Measurements from ENCODE around the gene APAF1. TPM values are rescaled to one million over a fixed set of nuclear protein-coding genes. Genes with fewer than 3 reads are reported as not detected.

The APAF1 gene
- total and polyA plus RNA-seq, 2 donors (not counting 1 experiment from before 2014, with no cell fraction given): 9.1 to 36.9 TPM

DNA sequence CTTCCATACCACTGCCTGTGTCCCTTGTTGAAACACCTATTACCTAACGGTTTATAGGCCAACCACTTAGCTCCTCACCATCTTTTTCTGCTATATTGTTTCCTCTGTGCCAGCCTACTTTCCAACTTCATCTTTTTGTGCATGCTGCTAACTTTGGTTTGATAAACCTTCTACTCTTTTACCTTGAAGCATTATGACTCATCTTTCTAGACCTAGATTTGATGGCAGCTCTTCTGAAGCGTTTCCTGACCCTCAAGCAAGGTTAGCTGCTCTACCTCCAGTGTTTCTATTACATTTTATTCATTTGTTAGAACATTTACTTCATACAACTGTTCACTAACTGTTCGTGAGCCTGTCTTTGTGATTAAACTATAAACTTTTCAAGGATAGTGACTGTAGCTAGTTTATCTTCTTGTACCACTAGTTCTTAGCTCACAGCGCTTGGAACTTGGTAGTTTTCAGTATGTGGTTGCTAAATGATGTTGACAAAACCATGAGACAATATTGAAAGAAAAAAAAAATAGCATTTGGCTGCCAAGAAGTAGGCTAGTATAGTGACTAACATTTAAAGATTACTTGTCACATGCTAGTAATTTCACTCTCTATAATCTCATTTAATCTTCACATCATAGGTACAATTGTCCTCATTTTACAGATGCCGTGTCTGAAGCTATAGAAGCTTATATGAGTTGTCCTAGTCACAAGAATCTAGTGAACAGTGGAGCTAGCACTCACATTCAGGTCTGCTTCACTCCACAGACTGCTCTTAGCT lies 79.5 kb downstream of the APAF1 start:
- peaks cover 0 to 7% of the 10 kb centered on the region in 2 donors for H3K4me1 ChIP-seq (ENCODE audit: control insufficient read depth in 2 of 2, insufficient read depth in 2 of 2, low read length in 2 of 2)
- peaks cover 17 to 51% of the 10 kb centered on the region in 2 experiments for H3K36me3 ChIP-seq (replicated peaks in 1 of 2; ENCODE audit: control extremely low read depth in 1 of 2, control insufficient read depth in 1 of 2, extremely low read depth in 1 of 2, insufficient read depth in 2 of 2, low read length in 1 of 2)
- ATAC-seq (ENCODE audit: low read depth) (no peak), DNase-seq (no peak)
- no peaks in the 10 kb centered on the region for H3K27me3 ChIP-seq (replicated peaks in 1 of 4; ENCODE audit: control extremely low read depth in 1 of 4, control insufficient read depth in 3 of 4, insufficient read depth in 4 of 4, low read length in 3 of 4)
- H3K4me2 ChIP-seq (replicated peaks; ENCODE audit: low read depth, low read length, poor library complexity, severe bottlenecking): no peak overlapping the region
- H3K27ac Mint-ChIP-seq: no peak overlapping the region
- no peaks in the 10 kb centered on the region for H3K27me3 Mint-ChIP-seq
- WGBS (ENCODE audit: insufficient coverage): 100% methylated on average over 1 of the region's 5 CpGs
- H3K9me3 Mint-ChIP-seq (ENCODE audit: insufficient read depth): no peaks in the 10 kb centered on the region
- H3K4me3 ChIP-seq (ENCODE audit: control extremely low read depth in 1 of 5, extremely low read depth in 1 of 5, insufficient read depth in 1 of 5, low read depth in 2 of 5, low read length in 4 of 5): no peak overlapping the region
- no peak overlapping the region for H3K27ac ChIP-seq (ENCODE audit: low read length in 2 of 2)
- H2AFZ ChIP-seq (ENCODE audit: insufficient read depth, low read depth, low read length, poor library complexity, severe bottlenecking): no peak overlapping the region
- TF ChIP-seq EZH2 (IDR thresholded peaks at IDR 0.05; ENCODE audit: borderline replicate concordance, insufficient read depth, low read depth, low read length, poor library complexity, severe bottlenecking): no peak
- TF ChIP-seq, protein P1, sequence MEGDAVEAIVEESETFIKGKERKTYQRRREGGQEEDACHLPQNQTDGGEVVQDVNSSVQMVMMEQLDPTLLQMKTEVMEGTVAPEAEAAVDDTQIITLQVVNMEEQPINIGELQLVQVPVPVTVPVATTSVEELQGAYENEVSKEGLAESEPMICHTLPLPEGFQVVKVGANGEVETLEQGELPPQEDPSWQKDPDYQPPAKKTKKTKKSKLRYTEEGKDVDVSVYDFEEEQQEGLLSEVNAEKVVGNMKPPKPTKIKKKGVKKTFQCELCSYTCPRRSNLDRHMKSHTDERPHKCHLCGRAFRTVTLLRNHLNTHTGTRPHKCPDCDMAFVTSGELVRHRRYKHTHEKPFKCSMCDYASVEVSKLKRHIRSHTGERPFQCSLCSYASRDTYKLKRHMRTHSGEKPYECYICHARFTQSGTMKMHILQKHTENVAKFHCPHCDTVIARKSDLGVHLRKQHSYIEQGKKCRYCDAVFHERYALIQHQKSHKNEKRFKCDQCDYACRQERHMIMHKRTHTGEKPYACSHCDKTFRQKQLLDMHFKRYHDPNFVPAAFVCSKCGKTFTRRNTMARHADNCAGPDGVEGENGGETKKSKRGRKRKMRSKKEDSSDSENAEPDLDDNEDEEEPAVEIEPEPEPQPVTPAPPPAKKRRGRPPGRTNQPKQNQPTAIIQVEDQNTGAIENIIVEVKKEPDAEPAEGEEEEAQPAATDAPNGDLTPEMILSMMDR (IDR thresholded peaks at IDR 0.05): no peak
- H3K4me3 Mint-ChIP-seq: no peak overlapping the region
- no peaks in the 10 kb centered on the region for H4K20me1 ChIP-seq (ENCODE audit: control insufficient read depth, insufficient read depth, low read length, poor library complexity, severe bottlenecking)
- intact Hi-C loops (cut with micrococcal nuclease): no loop called here
- H3K4me1 Mint-ChIP-seq: peaks cover 8% of the 10 kb centered on the region
- ChIA-PET CTCF (interaction anchor here (1.3 kb wide), 1 partner anchor 26 kb away, joined by 3 read pairs; no protein-coding TSS in a partner anchor), POLR2A (no interaction called here)
- H3K9ac ChIP-seq (ENCODE audit: low read length): no peak overlapping the region
- H3K9me3 ChIP-seq (ENCODE audit: control extremely low read depth in 1 of 3, control insufficient read depth in 2 of 3, insufficient read depth in 1 of 3, low read length in 2 of 3): no peaks in the 10 kb centered on the region
- H3K79me2 ChIP-seq (ENCODE audit: control insufficient read depth, insufficient read depth, low read length): no peaks in the 10 kb centered on the region
